Measurements from ENCODE around the gene POLR3B. TPM values are rescaled to one million over a fixed set of nuclear protein-coding genes. Genes with fewer than 3 reads are reported as not detected.

POLR3B gene
- total RNA-seq, 2 donors from 2014 or later = 9.1 to 9.2 TPM

DNA sequence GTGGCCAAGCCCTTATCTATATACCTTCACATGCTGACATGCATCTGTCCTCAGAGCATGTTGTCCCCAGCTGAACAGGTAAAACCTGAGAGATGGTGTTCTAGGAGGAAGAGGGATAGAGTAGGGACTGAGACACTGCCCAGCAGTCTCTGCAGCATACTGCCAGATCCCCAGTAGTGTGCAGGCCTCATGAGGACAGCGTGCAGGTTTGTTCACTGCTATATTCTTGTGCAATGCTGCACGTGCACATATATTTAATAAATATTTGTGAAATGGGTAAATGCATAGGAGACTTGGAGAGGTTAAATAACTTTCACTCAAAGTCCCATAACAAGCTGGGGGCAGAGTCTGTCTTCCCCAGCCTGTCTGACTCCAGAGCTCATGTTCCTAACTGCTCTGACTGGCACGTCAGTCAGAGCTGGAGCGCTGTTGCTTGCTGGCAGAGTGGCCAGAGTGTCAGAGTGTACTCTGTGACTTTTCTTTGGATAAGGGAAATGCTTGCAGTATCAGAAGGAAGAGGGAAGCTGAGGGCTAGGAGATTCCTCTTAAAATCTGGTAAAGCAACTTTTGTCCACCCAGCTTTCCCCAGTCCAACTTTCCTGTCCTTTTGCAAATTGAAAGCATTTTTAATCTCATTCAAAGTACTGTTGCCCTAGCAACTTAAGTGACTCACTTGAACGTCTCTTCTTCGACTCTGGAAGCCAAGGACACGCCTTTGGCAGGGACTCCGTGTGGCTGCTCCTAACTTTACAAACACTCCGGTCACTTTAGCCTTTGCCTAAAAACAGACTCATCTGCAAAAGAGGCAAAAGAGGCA lies 14.9 kb upstream of the POLR3B start:
- Histone ChIP-seq H3K36me3 (replicated peaks in 1 of 2; ENCODE audit: insufficient read depth in 1 of 2, low read depth in 2 of 2) (peaks cover 0 to 2% of the 10 kb centered on the region in 2 donors), H3K27me3 (no peaks in the 10 kb centered on the region), H3K4me3 (no peak overlapping the region), H3K9me3 (no peaks in the 10 kb centered on the region), H3K27ac (peak overlapping the region in 3 of 4 donors; percentile 31 to 64 (median 42)), H3K4me1 (peaks cover 21% of the 10 kb centered on the region)
- 19 to 23% methylated on average over 9 of the region's 9 CpGs for WGBS, 2 donors
- intact Hi-C loops (cut with DNase I) = no loop called here
- DNase-seq = peak; percentile 39 to 74 (median 62)
- TF ChIP-seq, protein P1, sequence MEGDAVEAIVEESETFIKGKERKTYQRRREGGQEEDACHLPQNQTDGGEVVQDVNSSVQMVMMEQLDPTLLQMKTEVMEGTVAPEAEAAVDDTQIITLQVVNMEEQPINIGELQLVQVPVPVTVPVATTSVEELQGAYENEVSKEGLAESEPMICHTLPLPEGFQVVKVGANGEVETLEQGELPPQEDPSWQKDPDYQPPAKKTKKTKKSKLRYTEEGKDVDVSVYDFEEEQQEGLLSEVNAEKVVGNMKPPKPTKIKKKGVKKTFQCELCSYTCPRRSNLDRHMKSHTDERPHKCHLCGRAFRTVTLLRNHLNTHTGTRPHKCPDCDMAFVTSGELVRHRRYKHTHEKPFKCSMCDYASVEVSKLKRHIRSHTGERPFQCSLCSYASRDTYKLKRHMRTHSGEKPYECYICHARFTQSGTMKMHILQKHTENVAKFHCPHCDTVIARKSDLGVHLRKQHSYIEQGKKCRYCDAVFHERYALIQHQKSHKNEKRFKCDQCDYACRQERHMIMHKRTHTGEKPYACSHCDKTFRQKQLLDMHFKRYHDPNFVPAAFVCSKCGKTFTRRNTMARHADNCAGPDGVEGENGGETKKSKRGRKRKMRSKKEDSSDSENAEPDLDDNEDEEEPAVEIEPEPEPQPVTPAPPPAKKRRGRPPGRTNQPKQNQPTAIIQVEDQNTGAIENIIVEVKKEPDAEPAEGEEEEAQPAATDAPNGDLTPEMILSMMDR (IDR thresholded peaks at IDR 0.05) = no peak
- no peak for TF ChIP-seq POLR2A (IDR thresholded peaks at IDR 0.05)
- ATAC-seq = peak; percentile 79

DNA sequence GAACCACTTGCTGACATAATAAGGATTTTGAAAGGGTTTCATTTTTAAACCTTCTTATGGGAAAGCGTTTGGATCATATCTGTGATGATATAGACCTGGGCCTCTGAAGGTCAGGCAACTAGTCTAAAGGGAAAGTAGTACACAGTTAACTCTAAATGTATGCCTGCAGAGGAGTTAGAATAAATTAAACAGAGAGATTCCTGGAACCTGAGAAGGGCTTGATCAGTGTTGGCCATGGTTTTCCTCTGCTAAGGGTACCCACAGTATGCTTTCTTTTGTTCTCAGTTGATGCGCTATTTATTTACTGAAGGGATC lies 14.4 kb upstream of the POLR3B start:
- peaks cover 0 to 2% of the 10 kb centered on the region in 2 donors for H3K36me3 ChIP-seq (replicated peaks in 1 of 2; ENCODE audit: insufficient read depth in 1 of 2, low read depth in 2 of 2)
- peak; percentile 6 for ATAC-seq
- 48 to 59% methylated on average over 2 of the region's 2 CpGs for WGBS, 2 donors

DNA sequence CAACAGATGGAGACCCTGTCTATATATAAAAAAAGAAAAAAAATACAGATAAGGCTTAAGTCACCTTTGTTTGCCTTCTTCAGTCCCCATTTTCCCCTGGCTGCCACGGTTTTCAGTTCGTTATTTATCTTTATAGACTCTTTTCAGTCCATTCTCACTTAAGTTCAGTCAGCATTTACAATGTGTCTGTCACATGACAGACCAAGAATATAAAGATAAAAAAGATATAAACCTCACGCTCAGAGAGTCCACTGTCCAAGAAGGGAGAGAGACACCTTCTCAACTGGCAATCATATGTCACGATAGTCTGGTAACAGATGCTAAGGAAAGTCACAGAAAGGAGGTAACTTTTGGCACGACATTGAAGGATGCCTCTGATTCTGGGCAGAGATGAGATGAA lies 13.4 kb upstream of the POLR3B start:
- Histone ChIP-seq H3K27me3 (no peaks in the 10 kb centered on the region), H3K36me3 (replicated peaks in 1 of 2; ENCODE audit: insufficient read depth in 1 of 2, low read depth in 2 of 2) (peaks cover 0 to 2% of the 10 kb centered on the region in 2 donors), H3K4me1 (peaks cover 21% of the 10 kb centered on the region), H3K27ac (no peak overlapping the region), H3K9me3 (no peaks in the 10 kb centered on the region), H3K4me3 (no peak overlapping the region)
- intact Hi-C loops (cut with DNase I) = no loop called here
- TF ChIP-seq, protein P1 (IDR thresholded peaks at IDR 0.05) = no peak
- no peak for TF ChIP-seq POLR2A (IDR thresholded peaks at IDR 0.05)
- WGBS, 2 donors = 87 to 88% methylated on average over 5 of the region's 5 CpGs
- DNase-seq = no peak
- ATAC-seq = no peak

More for the DNA sequence above, 14.4 kb upstream of the POLR3B start:
- Histone ChIP-seq H3K27me3 (no peaks in the 10 kb centered on the region), H3K4me3 (no peak overlapping the region), H3K4me1 (peaks cover 21% of the 10 kb centered on the region), H3K27ac (peak overlapping the region in 3 of 4 donors; percentile 31 to 64 (median 42)), H3K9me3 (no peaks in the 10 kb centered on the region)
- intact Hi-C loops (cut with DNase I) = no loop called here
- DNase-seq = no peak
- TF ChIP-seq, protein P1 (IDR thresholded peaks at IDR 0.05) = no peak

DNA sequence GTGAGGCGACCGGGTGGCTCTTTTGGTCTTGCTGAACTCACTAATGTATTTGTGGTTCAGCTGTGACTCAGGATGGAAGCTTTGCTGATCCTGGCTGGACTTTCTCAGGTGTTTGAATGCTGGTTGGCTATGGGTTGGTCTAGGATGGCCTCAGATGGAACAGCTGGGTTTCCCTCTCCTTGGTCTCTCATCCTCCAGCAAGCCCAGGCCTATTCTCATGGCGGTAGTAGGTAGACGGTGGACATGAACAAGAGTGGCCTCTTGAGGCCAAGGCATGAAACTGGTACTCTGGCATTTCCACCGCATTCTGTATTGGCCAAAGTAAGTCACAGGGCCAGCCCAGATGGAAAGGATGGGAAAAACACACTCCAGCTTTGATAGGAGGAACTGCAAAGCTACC lies 11.8 kb upstream of the POLR3B start:
- no peak overlapping the region for H3K4me3 ChIP-seq
- ATAC-seq = peak; percentile 41
- H3K36me3 ChIP-seq (replicated peaks in 1 of 2; ENCODE audit: insufficient read depth in 1 of 2, low read depth in 2 of 2) = peaks cover 0 to 2% of the 10 kb centered on the region in 2 donors
- 77 to 78% methylated on average over 5 of the region's 5 CpGs for WGBS, 2 donors
- peak in 3 of 4 donors; percentile 36 to 43 (median 41) for DNase-seq
- intact Hi-C loops (cut with DNase I) = no loop called here
- TF ChIP-seq, protein P1 (IDR thresholded peaks at IDR 0.05) = peak in 6 of 7 experiments; percentile 7 to 49 (median 29)
- no peak for TF ChIP-seq POLR2A (IDR thresholded peaks at IDR 0.05)
- H3K27me3 ChIP-seq = no peaks in the 10 kb centered on the region
- peaks cover 21% of the 10 kb centered on the region for H3K4me1 ChIP-seq
- no peak overlapping the region for H3K27ac ChIP-seq
- no peaks in the 10 kb centered on the region for H3K9me3 ChIP-seq

DNA sequence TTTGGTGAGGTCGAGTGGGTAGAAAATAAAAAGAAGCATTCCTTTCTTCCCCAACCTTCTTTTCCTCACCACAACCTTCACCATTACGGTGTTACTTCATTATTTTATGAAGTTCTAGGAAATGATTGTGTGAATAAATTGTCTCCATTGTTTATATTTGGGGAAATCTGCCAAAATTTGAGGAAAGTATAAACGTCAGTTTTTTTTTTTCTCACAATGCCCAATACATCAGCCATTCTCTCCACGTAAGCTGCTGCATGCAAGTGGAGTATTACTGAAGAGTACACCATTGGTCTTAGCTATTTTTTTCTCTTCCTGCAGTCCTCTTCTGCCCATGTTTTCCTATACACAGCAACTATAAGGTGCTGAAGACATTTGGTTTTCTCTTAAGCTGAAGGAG lies 9.1 kb upstream of the POLR3B start:
- DNase-seq = no peak
- no peak overlapping the region for H3K27ac ChIP-seq
- no peaks in the 10 kb centered on the region for H3K9me3 ChIP-seq
- intact Hi-C loops (cut with DNase I) = no loop called here
- peaks cover 1% of the 10 kb centered on the region for H3K4me1 ChIP-seq
- H3K27me3 ChIP-seq = no peaks in the 10 kb centered on the region
- peaks cover 0 to 2% of the 10 kb centered on the region in 2 donors for H3K36me3 ChIP-seq (replicated peaks in 1 of 2; ENCODE audit: insufficient read depth in 1 of 2, low read depth in 2 of 2)
- 34 to 38% methylated on average over 4 of the region's 4 CpGs for WGBS, 2 donors
- H3K4me3 ChIP-seq = no peak overlapping the region
- no peak for TF ChIP-seq POLR2A (IDR thresholded peaks at IDR 0.05)
- TF ChIP-seq, protein P1 (IDR thresholded peaks at IDR 0.05) = no peak
- ATAC-seq = no peak
